Gastroesophageal sphincter (tissue), 3 donors: ENCODE results near the gene DAG1.

Source experiments
- CTCF ChIP-seq, 4 experiments: fragments of 200-600 bp in 2 of 4; fragments of 450-650 bp in 2 of 4; sonication (generic) in 1 of 4; IDR thresholded peaks; one replicate each; pipeline ENCODE4 v1.5.1; 2017 to 2019; ENCODE audit warnings: antibody characterized with exemption in 4 of 4, mild to moderate bottlenecking in 2 of 4, moderate library complexity in 2 of 4
- EP300 ChIP-seq: sonication (generic); formaldehyde crosslinking; IDR thresholded peaks from one replicate; pipeline ENCODE4 v1.6.1; 2017; ENCODE audit warnings: antibody characterized with exemption, mild to moderate bottlenecking
- POLR2A ChIP-seq, 2 donors: fragments of 450-650 bp; IDR thresholded peaks; one replicate each; pipeline ENCODE4 v1.6.1; 2017; ENCODE audit warnings: antibody characterized with exemption in 2 of 2, mild to moderate bottlenecking in 2 of 2, moderate library complexity in 1 of 2
- POLR2AphosphoS5 ChIP-seq: sonication (generic); formaldehyde crosslinking; IDR thresholded peaks from one replicate; pipeline ENCODE4 v1.6.1; 2017; ENCODE audit warnings: antibody characterized with exemption

- TF ChIP-seq CTCF (IDR thresholded peaks at IDR 0.05) (no peak), POLR2A (IDR thresholded peaks at IDR 0.05) (no peak), POLR2AphosphoS5 (no peak), EP300 (no peak)
These were observed 49.9 kb downstream of the DAG1 start for GRCh38 chr3:49519916-49520385.
